ENCODE measurements around the gene PKIB. TPM values are rescaled to one million over a fixed set of nuclear protein-coding genes. Genes with fewer than 3 reads are reported as not detected.

Gene PKIB
- total RNA-seq, 4 donors from 2014 or later = 0.90 to 5.7 (median 2.0) TPM; not detected in 1

DNA sequence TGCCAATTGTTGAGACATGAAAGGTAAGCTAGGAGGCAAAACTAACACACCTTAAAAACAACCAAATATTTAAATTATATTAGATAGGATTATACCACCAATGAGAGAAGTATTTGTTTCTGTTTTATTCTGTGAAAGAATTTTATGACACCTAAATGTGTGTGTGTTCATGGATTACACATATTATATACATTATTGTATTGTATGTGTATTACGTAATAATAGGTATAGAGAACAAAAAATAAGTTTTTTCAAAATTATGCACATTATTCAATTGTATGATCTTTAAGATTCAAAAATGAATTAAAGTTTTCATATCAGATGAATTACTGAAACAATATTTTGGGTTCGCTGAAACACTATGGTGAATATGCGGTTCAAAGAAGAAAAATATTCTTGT, 85.0 kb downstream of the PKIB start:
- H3K4me1 ChIP-seq = no peaks in the 10 kb centered on the region
- H3K4me3 ChIP-seq = no peak overlapping the region
- 77 to 78% methylated on average over 3 of the region's 3 CpGs for WGBS, 2 donors
- no peaks in the 10 kb centered on the region for H3K9me3 ChIP-seq
- H3K27me3 ChIP-seq = no peaks in the 10 kb centered on the region
- DNase-seq (ENCODE audit: low spot score in 2 of 2) = no peak
- H3K27ac ChIP-seq = no peak overlapping the region
- TF ChIP-seq CTCF (IDR thresholded peaks at IDR 0.05) (no peak), EP300 (IDR thresholded peaks at IDR 0.05) (no peak), POLR2A (IDR thresholded peaks at IDR 0.05) (no peak)
- H3K36me3 ChIP-seq = no peaks in the 10 kb centered on the region

- TF ChIP-seq CTCF (IDR thresholded peaks at IDR 0.05) = no peak
- no peak for TF ChIP-seq POLR2A (IDR thresholded peaks at IDR 0.05)
- TF ChIP-seq EP300 (IDR thresholded peaks at IDR 0.05) = no peak
- no peak overlapping the region for H3K27ac ChIP-seq
- H3K4me1 ChIP-seq = no peaks in the 10 kb centered on the region
- H3K9me3 ChIP-seq = no peaks in the 10 kb centered on the region
- WGBS, 2 donors = 25 to 30% methylated on average over 2 of the region's 2 CpGs
- no peaks in the 10 kb centered on the region for H3K27me3 ChIP-seq
- no peak overlapping the region for H3K4me3 ChIP-seq
- no peaks in the 10 kb centered on the region for H3K36me3 ChIP-seq
- no peak for DNase-seq (ENCODE audit: low spot score in 2 of 2)
Observed at GRCh38 chr6:122696079-122696478, 85.9 kb downstream of the PKIB start.

DNA sequence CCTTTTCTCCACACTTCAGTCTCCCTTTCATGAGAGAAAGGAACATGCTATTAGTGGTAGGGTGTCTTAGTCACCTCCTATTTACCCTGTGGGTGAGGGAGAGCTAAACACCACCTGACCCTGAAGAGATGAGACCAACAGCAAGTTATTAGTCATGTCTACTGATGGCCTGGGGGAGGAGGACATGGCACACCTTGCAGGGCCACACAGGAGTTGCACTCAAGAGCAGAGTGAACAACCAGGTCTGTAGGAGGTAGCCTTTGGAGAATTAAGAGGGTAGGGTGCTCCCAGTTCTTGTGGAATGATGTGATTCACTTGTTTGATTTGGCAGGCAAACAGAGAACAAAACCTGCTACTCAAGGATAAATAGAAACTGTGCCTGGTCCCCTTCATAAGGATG, 86.6 kb downstream of the PKIB start:
- Histone ChIP-seq H3K27me3 (no peaks in the 10 kb centered on the region), H3K36me3 (no peaks in the 10 kb centered on the region), H3K9me3 (no peaks in the 10 kb centered on the region), H3K4me1 (no peaks in the 10 kb centered on the region), H3K27ac (no peak overlapping the region), H3K4me3 (no peak overlapping the region)
- DNase-seq (ENCODE audit: low spot score in 2 of 2) = no peak
- no peak for TF ChIP-seq POLR2A (IDR thresholded peaks at IDR 0.05)
- TF ChIP-seq CTCF (IDR thresholded peaks at IDR 0.05) = no peak
- TF ChIP-seq EP300 (IDR thresholded peaks at IDR 0.05) = no peak

DNA sequence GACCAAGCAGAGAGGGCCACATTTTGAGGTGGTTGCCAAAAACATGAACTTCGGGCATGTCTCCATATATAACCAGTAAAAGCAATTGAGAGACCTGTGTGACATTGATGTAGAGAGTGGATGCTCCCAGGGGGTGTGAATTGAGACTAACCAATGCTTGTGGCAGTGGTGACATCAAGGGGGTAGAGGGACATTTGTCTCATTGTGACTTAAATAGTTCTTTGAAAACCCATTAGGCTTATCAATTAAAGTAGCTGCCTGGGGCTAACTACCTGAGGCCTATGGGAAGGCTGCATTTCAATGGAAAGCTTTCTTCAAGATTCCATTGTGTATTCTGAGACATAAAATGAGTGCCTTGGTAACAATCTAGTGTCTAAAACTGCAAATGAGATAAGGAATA, 87.3 kb downstream of the PKIB start:
- WGBS, 2 donors = 78 to 82% methylated on average over 1 of the region's 1 CpG
- Histone ChIP-seq H3K9me3 (no peaks in the 10 kb centered on the region), H3K27ac (no peak overlapping the region), H3K4me1 (no peaks in the 10 kb centered on the region), H3K4me3 (no peak overlapping the region), H3K27me3 (no peaks in the 10 kb centered on the region), H3K36me3 (no peaks in the 10 kb centered on the region)
- TF ChIP-seq POLR2A (IDR thresholded peaks at IDR 0.05) = no peak
- no peak for DNase-seq (ENCODE audit: low spot score in 2 of 2)

- Histone ChIP-seq H3K27me3 (no peaks in the 10 kb centered on the region), H3K4me1 (no peaks in the 10 kb centered on the region), H3K27ac (no peak overlapping the region), H3K4me3 (no peak overlapping the region), H3K36me3 (no peaks in the 10 kb centered on the region), H3K9me3 (no peaks in the 10 kb centered on the region)
- 100% methylated on average over 1 of the region's 1 CpG for WGBS, 2 donors
- TF ChIP-seq POLR2A (IDR thresholded peaks at IDR 0.05) (no peak), EP300 (IDR thresholded peaks at IDR 0.05) (no peak), CTCF (IDR thresholded peaks at IDR 0.05) (no peak)
- DNase-seq (ENCODE audit: low spot score in 2 of 2) = no peak
Observed at GRCh38 chr6:122701666-122702065, 91.5 kb downstream of the PKIB start.

DNA sequence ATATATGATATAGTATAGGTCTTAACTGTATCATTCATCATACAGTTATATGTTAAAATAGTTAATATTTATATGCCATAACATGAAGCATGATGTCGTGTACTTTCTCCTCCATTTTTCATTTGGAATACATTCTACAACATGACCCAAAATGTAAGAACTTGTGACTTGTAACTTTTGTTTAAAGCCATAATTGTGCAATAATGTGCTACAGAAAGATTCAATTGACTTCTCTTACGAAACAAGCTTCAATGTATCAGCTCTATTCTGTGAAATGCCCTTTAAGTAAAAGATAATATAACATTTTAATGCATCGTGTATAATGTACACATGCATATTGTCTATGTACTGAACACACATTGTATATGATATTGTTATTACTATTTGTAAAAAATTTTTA, 92.6 kb downstream of the PKIB start:
- H3K27me3 ChIP-seq = no peaks in the 10 kb centered on the region
- no peaks in the 10 kb centered on the region for H3K36me3 ChIP-seq
- no peaks in the 10 kb centered on the region for H3K4me1 ChIP-seq
- no peak overlapping the region for H3K27ac ChIP-seq
- TF ChIP-seq EP300 (IDR thresholded peaks at IDR 0.05) = no peak
- TF ChIP-seq POLR2A (IDR thresholded peaks at IDR 0.05) = no peak
- no peak for TF ChIP-seq CTCF (IDR thresholded peaks at IDR 0.05)
- DNase-seq (ENCODE audit: low spot score in 2 of 2) = no peak
- no peaks in the 10 kb centered on the region for H3K9me3 ChIP-seq
- WGBS, 2 donors = 64 to 74% methylated on average over 3 of the region's 3 CpGs
- no peak overlapping the region for H3K4me3 ChIP-seq
